GM21390 (cell line): Measurements from ENCODE around the gene NADK2.

Experiments
- ATAC-seq: cut with Tn5 transposase; IDR thresholded peaks from one replicate; pipeline ENCODE4 v1.9.1; 2021; ENCODE audit not compliant: unreplicated experiment

Gene NADK2

DNA sequence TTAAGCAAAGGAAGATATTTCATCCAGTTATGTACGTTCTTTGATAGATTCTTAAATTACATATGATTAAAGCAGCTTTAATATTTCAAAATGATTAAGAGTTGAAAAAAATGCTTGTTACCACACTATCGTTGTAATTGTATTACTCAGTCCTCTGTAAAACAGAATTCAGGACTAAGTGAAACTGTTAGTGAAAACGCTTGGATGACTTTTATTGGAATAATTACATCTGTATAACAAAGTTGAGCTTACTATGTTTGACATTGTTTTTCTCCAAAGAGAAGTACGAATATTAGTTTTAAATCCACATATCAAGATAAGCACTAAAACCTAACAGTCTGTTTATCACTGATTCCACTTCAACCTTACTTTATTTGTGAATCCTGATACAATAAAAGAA, 8.7 kb upstream of the NADK2 start:
- ATAC-seq, result no peak

- ATAC-seq, result no peak
Measured at GRCh38 chr5:36246036-36246800, 4.5 kb upstream of the NADK2 start.

- no peak for ATAC-seq
Measured at GRCh38 chr5:36244076-36244475, 2.4 kb upstream of the NADK2 start.

- ATAC-seq, result no peak
Measured at GRCh38 chr5:36243653-36244052, 1.9 kb upstream of the NADK2 start.

- ATAC-seq, result no peak
Measured at GRCh38 chr5:36242534-36243485, 1.1 kb upstream of the NADK2 start.

GRCh38 chr5:36240779-36241630, 720 bp downstream of the NADK2 start:
- ATAC-seq, result peak; percentile 22

GRCh38 chr5:36239370-36240293, 2.1 kb downstream of the NADK2 start:
- no peak for ATAC-seq

GRCh38 chr5:36238502-36239295, 3.0 kb downstream of the NADK2 start:
- no peak for ATAC-seq

DNA sequence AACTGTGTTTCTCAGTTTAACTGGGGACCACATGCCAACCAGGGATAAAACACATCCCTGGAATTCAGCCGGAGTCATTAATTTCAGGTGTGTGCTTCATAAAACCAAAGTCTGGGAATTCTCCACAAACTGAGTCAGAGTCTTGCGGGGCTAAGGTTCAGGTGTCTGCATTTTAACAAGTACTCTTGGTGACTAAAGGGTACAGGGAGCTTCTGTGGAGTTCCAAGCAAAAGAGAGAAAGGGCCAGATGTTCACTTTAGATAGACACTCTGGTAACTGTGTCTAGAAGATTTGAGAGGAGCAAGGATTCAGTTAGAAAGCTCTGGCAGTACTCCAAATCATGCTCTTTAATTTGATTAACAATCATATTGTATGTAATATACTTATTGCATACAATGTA, 4.0 kb downstream of the NADK2 start:
- no peak for ATAC-seq

DNA sequence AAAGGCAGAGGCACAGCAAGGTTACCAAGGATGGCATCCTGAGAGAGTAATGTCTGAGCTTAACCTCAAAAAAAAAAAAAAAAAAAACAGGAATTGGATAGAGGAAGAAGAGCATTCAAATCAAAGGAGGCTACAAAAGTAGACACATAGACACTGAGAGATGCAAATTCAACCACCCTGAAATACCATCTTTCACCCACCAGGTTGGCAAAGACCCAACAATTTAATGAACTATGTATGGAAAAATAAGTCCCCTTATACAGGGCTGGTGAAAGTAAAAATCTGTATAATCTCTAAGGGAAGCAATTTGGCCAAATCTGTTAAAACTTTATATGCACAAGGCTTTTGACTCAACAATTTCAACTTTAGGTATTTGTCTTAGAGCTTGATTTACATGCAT, 4.9 kb downstream of the NADK2 start:
- no peak for ATAC-seq

DNA sequence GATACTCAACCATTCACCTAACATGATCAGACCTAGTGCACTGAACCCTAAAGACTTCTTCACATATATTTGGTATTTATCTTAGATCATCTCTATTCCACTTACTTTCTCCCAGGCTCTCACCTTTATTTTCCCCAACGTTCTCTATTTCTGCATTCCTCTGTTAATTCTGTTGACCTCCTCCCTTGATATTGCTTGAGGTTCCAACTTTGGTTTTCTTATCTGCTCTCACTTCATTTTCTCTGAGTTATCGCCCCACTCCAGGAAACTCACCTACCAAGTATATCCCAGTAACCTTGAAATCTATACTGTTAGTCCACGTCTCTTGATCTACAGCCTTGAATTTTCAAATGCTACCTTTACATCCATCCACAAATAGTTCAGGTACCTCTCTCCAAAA, 9.2 kb downstream of the NADK2 start:
- no peak for ATAC-seq

DNA sequence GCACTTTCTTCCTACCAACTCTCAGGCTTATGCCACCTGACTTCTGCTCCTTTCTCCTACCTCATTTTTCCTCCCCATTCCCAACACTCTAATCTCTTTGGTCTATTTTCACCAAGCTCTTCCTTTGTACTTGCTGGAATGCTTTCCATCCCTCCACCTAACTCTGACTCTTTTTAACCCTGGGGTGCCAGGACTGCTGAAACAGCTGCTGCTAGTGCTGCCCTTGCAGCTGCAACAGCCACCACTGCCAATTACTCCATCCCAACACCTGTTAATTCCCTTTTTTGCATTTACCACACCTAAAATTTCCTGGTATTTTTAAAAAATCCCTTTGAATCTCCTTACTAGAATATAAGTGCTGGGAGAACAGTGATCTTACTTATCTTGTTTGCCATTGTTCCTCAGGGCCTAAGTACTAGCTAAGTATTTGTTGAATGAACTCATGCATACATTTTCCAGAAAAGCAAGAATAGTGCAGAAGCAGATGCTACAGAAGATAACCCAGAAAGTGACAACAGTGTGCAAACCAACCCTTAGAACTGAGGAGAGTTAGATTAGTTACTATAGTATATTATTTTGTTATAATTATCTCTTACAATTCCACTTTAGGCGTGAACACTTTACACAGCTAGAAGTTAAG, 11.5 kb downstream of the NADK2 start:
- ATAC-seq, result no peak

GRCh38 chr5:36228505-36228904, 13.2 kb downstream of the NADK2 start:
- ATAC-seq, result no peak

DNA sequence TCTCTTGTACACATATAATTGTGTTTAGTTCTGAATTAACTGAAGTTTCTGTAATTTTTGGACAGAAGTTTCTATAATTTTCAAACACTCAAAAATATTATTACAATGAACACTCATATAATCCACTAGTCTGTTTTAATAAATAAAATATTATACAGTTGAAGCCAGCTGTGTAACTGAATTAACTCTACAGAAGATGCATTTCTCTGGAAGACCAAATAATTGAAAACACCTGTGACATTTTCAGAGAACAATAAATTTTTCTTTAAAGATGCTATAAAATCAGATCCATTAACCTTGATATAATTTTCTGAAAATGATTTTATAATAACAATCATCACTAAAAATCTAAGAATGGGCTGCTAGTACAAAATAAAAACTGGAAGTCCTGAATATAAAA, 14.7 kb downstream of the NADK2 start:
- no peak for ATAC-seq

DNA sequence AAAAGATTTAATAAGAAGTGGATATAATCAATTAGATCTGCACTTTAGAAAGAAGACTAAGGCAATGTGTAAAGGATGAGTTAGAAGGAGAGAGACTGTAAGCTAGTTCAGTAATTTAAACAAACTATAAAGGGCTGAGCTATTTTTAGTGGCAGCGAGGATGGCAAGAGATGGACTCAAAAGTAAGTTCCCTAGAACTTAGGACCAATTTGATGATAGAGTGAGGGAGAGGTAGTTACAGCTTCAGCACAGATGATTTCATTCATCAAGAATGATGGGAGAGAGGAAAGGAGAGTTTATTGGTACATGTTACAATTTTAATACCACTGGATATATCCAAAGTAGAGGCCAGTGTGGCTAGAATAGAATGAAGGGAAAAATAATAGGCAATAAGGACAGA, 19.1 kb downstream of the NADK2 start:
- ATAC-seq, result no peak

DNA sequence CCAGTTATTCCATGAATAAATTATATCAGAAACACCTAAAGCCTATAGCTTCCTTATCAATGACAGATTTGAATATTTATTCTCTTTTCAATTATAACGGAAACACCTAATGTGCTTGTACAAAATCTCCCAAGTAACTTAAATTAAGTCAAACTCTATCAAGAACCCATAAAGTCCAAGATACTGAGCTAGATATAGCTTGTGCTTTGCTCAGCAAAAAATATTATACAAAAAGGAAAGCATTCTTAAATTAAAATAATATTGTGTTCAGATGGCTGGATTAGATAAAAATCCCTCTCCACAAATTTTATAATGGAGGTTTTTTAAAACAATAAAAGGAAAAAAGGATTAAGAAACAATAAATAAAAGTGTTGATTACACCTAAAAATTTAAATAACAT, 23.7 kb downstream of the NADK2 start:
- no peak for ATAC-seq

DNA sequence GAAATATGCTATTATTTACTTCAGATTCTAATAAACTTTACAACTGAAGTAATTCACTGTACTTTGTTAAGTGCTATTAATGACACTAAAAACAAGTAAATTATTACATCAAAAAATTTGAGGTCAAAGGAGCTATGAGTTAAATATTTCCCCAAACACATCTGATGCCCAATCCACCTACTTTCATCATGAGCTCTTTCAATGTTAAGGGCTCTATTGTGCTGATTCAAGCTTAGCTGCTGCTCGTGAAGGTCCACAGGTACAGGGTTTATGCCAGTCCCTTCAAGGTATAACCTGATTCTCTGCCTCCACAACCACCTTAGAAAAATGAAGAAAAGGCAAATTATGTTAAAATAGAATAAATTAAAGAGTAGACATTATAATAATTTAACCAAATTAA, 24.2 kb downstream of the NADK2 start:
- ATAC-seq, result no peak

GRCh38 chr5:36215910-36216309, 25.8 kb downstream of the NADK2 start:
- ATAC-seq, result no peak

DNA sequence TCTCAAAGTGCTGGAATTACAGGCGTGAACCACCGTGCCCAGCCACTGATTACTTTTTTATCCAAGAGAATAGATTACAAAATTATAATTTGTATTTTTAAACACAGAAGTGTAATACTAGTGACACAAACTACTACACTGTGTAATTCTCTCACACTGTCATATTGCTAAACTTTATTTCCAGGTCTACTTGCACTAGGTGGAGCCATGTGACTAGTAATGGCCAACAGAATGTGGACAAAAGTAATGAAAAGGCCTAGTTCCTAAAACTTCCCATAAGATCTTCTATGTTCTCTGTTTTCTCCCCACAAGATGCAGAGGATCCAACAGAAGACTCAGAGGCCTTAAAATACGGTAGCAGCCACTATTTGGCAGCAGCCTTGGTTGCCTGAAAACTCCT, 27.3 kb downstream of the NADK2 start:
- no peak for ATAC-seq
